Activated CD4-positive, alpha-beta T cell treated with anti-CD3 and anti-CD28 coated beads, Interleukin-2, amount 10 ng/mL, durations not matched to agents 24 days and 14 days (primary cell): ENCODE data around the gene NEUROG2. TPM values are rescaled to one million over a fixed set of nuclear protein-coding genes. Genes with fewer than 3 reads are reported as not detected.
A peak's percentile ranks its signal among the peaks of the same experiment; 100 is the strongest.
"Not testable (repeated sequence)": the region's sequence is repeated elsewhere in the genome, so short reads cannot be mapped to it uniquely, and the experiment has no call there.

Experiments
- DNase-seq: peaks from one replicate; pipeline ENCODE4 v3.0.0; 2022
- H3K27ac Mint-ChIP-seq: one replicate; pipeline ENCODE4 v1.8.0; 2022; ENCODE audit warnings: mild to moderate bottlenecking, mixed read lengths
- H3K27me3 Mint-ChIP-seq: one replicate; pipeline ENCODE4 v1.8.0; 2022; ENCODE audit warnings: mixed read lengths
- H3K36me3 Mint-ChIP-seq: one replicate; pipeline ENCODE4 v1.8.0; 2022; ENCODE audit warnings: low read depth, mild to moderate bottlenecking, mixed read lengths
- H3K4me1 Mint-ChIP-seq: one replicate; pipeline ENCODE4 v1.8.0; 2021; ENCODE audit warnings: mixed read lengths
- H3K4me3 Mint-ChIP-seq: one replicate; pipeline ENCODE4 v1.8.0; 2022; ENCODE audit warnings: mild to moderate bottlenecking, moderate library complexity, mixed read lengths
- H3K9me3 Mint-ChIP-seq: one replicate; pipeline ENCODE4 v1.8.0; 2021; ENCODE audit warnings: mixed read lengths
- intact Hi-C: fragments of 100-400 bp; cut with micrococcal nuclease; formaldehyde crosslinking; loops from one replicate; pipeline ENCODE4 v1.15.1; 2023
- total RNA-seq: library from RNA; stranded (reverse); gene quantifications from 2 replicates; pipeline ENCODE4 v1.2.3, GENCODE V29; 2022

Gene NEUROG2
- total RNA-seq, 1 donor from 2014 or later, result 0.16 TPM

GRCh38 chr4:112532267-112532666, 16.3 kb upstream of the NEUROG2 start:
- no peak overlapping the region for H3K4me3 Mint-ChIP-seq

GRCh38 chr4:112531146-112531545, 15.2 kb upstream of the NEUROG2 start:
- H3K4me1 Mint-ChIP-seq, result no peaks in the 10 kb centered on the region
- no peak for DNase-seq
- H3K27ac Mint-ChIP-seq, result no peak overlapping the region
- no peak overlapping the region for H3K4me3 Mint-ChIP-seq
- intact Hi-C loops, result no loop called here
- H3K27me3 Mint-ChIP-seq, result peaks cover 30% of the 10 kb centered on the region
- H3K9me3 Mint-ChIP-seq, result no peaks in the 10 kb centered on the region
- no peaks in the 10 kb centered on the region for H3K36me3 Mint-ChIP-seq

More at GRCh38 chr4:112532267-112532666, 16.3 kb upstream of the NEUROG2 start:
- H3K36me3 Mint-ChIP-seq, result no peaks in the 10 kb centered on the region
- no peaks in the 10 kb centered on the region for H3K9me3 Mint-ChIP-seq
- H3K27me3 Mint-ChIP-seq, result peaks cover 22% of the 10 kb centered on the region
- intact Hi-C loops, result no loop called here
- H3K4me1 Mint-ChIP-seq, result no peaks in the 10 kb centered on the region
- no peak overlapping the region for H3K27ac Mint-ChIP-seq
- DNase-seq, result no peak

- peaks cover 60% of the 10 kb centered on the region for H3K27me3 Mint-ChIP-seq
- intact Hi-C loops, result loop anchor here (10.0 kb wide), 1 partner anchor 79 kb away; no protein-coding TSS in a partner anchor
Observed at GRCh38 chr4:112526061-112526460, 10.1 kb upstream of the NEUROG2 start.

GRCh38 chr4:112523764-112524505, 8.0 kb upstream of the NEUROG2 start:
- peaks cover 4% of the 10 kb centered on the region for H3K36me3 Mint-ChIP-seq
- peaks cover 70% of the 10 kb centered on the region for H3K27me3 Mint-ChIP-seq
- H3K27ac Mint-ChIP-seq, result peak overlapping the region; percentile 38

More at GRCh38 chr4:112526061-112526460, 10.1 kb upstream of the NEUROG2 start:
- Mint-ChIP-seq H3K9me3 (no peaks in the 10 kb centered on the region), H3K36me3 (peaks cover 2% of the 10 kb centered on the region), H3K27ac (no peak overlapping the region), H3K4me1 (peaks cover 15% of the 10 kb centered on the region), H3K4me3 (no peak overlapping the region)
- DNase-seq, result peak; percentile 23

GRCh38 chr4:112523008-112523721, 7.2 kb upstream of the NEUROG2 start:
- intact Hi-C loops, result loop anchor here (1.0 to 10.0 kb wide), 7 partner anchors 8 to 424 kb away; partner anchors contain the start of gene AP1AR
- peaks cover 31% of the 10 kb centered on the region for H3K4me1 Mint-ChIP-seq
- H3K27me3 Mint-ChIP-seq, result peaks cover 76% of the 10 kb centered on the region
- DNase-seq, result peak; percentile 84
- H3K9me3 Mint-ChIP-seq, result peaks cover 7% of the 10 kb centered on the region
- H3K27ac Mint-ChIP-seq, result peak overlapping the region; percentile 27
- peak overlapping the region; percentile 88 for H3K4me3 Mint-ChIP-seq
- H3K36me3 Mint-ChIP-seq, result peaks cover 4% of the 10 kb centered on the region

More at GRCh38 chr4:112523764-112524505, 8.0 kb upstream of the NEUROG2 start:
- H3K4me1 Mint-ChIP-seq, result peaks cover 30% of the 10 kb centered on the region
- peaks cover 7% of the 10 kb centered on the region for H3K9me3 Mint-ChIP-seq
- peak; percentile 94 for DNase-seq
- H3K4me3 Mint-ChIP-seq, result peak overlapping the region; percentile 88
- intact Hi-C loops, result loop anchor here (1.0 to 10.0 kb wide), 9 partner anchors 9 to 425 kb away; partner anchors contain the start of gene AP1AR

- DNase-seq, result peak; percentile 56
- peak overlapping the region; percentile 88 for H3K4me3 Mint-ChIP-seq
- peaks cover 39% of the 10 kb centered on the region for H3K4me1 Mint-ChIP-seq
- not testable (repeated sequence) for H3K36me3 Mint-ChIP-seq, H3K9me3 Mint-ChIP-seq, H3K27ac Mint-ChIP-seq
- H3K27me3 Mint-ChIP-seq, result peaks cover 79% of the 10 kb centered on the region
- intact Hi-C loops, result loop anchor here (5.0 to 10.0 kb wide), 4 partner anchors 82 to 310 kb away; partner anchors contain the start of gene AP1AR
Observed at GRCh38 chr4:112522431-112522830, 6.5 kb upstream of the NEUROG2 start.

GRCh38 chr4:112521123-112522023, 5.4 kb upstream of the NEUROG2 start:
- Mint-ChIP-seq H3K4me1 (peaks cover 46% of the 10 kb centered on the region), H3K36me3 (peaks cover 4% of the 10 kb centered on the region), H3K27me3 (peaks cover 80% of the 10 kb centered on the region), H3K4me3 (peak overlapping the region; percentile 75), H3K9me3 (peaks cover 7% of the 10 kb centered on the region), H3K27ac (no peak overlapping the region)
- intact Hi-C loops, result loop anchor here (5.0 to 10.0 kb wide), 4 partner anchors 83 to 309 kb away; partner anchors contain the start of gene AP1AR
- peak; percentile 72 for DNase-seq

GRCh38 chr4:112520598-112521122, 4.7 kb upstream of the NEUROG2 start:
- intact Hi-C loops, result loop anchor here (5.0 to 10.0 kb wide), 4 partner anchors 84 to 308 kb away; partner anchors contain the start of gene AP1AR
- Mint-ChIP-seq H3K4me1 (peaks cover 50% of the 10 kb centered on the region), H3K4me3 (peak overlapping the region; percentile 75), H3K27ac (peak overlapping the region; percentile 45), H3K36me3 (peaks cover 4% of the 10 kb centered on the region), H3K9me3 (peaks cover 7% of the 10 kb centered on the region), H3K27me3 (peaks cover 80% of the 10 kb centered on the region)
- DNase-seq, result peak; percentile 62

GRCh38 chr4:112519689-112520597, 4.0 kb upstream of the NEUROG2 start:
- peaks cover 4% of the 10 kb centered on the region for H3K36me3 Mint-ChIP-seq
- intact Hi-C loops, result loop anchor here (5.0 to 10.0 kb wide), 6 partner anchors 85 to 308 kb away; partner anchors contain the start of genes AP1AR, LARP7 and ZGRF1
- no peak overlapping the region for H3K27ac Mint-ChIP-seq
- H3K4me3 Mint-ChIP-seq, result peak overlapping the region; percentile 75
- peak; percentile 65 for DNase-seq
- peaks cover 7% of the 10 kb centered on the region for H3K9me3 Mint-ChIP-seq
- peaks cover 53% of the 10 kb centered on the region for H3K4me1 Mint-ChIP-seq
- H3K27me3 Mint-ChIP-seq, result peaks cover 76% of the 10 kb centered on the region

GRCh38 chr4:112518675-112519074, 2.7 kb upstream of the NEUROG2 start:
- intact Hi-C loops, result loop anchor here (5.0 kb wide), 2 partner anchors 119 to 189 kb away; partner anchors contain the start of genes LARP7 and ZGRF1
- H3K4me3 Mint-ChIP-seq, result no peak overlapping the region
- peaks cover 82% of the 10 kb centered on the region for H3K27me3 Mint-ChIP-seq
- DNase-seq, result no peak
- H3K36me3 Mint-ChIP-seq, result peaks cover 9% of the 10 kb centered on the region
- H3K4me1 Mint-ChIP-seq, result peaks cover 58% of the 10 kb centered on the region
- no peak overlapping the region for H3K27ac Mint-ChIP-seq
- H3K9me3 Mint-ChIP-seq, result peaks cover 7% of the 10 kb centered on the region

GRCh38 chr4:112517911-112518310, 1.9 kb upstream of the NEUROG2 start:
- DNase-seq, result no peak
- H3K27me3 Mint-ChIP-seq, result peaks cover 82% of the 10 kb centered on the region
- peak overlapping the region; percentile 90 for H3K4me3 Mint-ChIP-seq
- H3K9me3 Mint-ChIP-seq, result peaks cover 7% of the 10 kb centered on the region
- H3K4me1 Mint-ChIP-seq, result peaks cover 53% of the 10 kb centered on the region
- H3K36me3 Mint-ChIP-seq, result peaks cover 10% of the 10 kb centered on the region
- intact Hi-C loops, result loop anchor here (5.0 kb wide), 2 partner anchors 119 to 189 kb away; partner anchors contain the start of genes LARP7 and ZGRF1
- H3K27ac Mint-ChIP-seq, result no peak overlapping the region
